Right hindlimb (tissue), 1 donor: ENCODE results near the gene HOXB2.

ENCODE experiments used
- DNase-seq: peaks from one replicate; pipeline ENCODE4 v3.0.0-alpha.2; 2018

The HOXB2 gene

GRCh38 chr17:48545022-48545375 is at the start of gene HOXB2:
Gene HOXB2, minus strand, starts transcription at chr17:48545109. Its CDS starts 198 bp downstream, at chr17:48544911.
- no peak for DNase-seq

GRCh38 chr17:48593840-48594537 is 49.1 kb upstream of the HOXB2 start:
- DNase-seq, result peak; percentile 88

GRCh38 chr17:48593126-48593829 is 48.4 kb upstream of the HOXB2 start, which contains the start of gene HOXB5:
Gene HOXB5, minus strand, starts transcription at chr17:48593779. Its CDS starts 97 bp downstream, at chr17:48593682.
- DNase-seq, result no peak

GRCh38 chr17:48592577-48592976 is 47.7 kb upstream of the HOXB2 start:
- DNase-seq, result no peak

GRCh38 chr17:48592057-48592514 is 47.2 kb upstream of the HOXB2 start:
- DNase-seq, result no peak

- no peak for DNase-seq
Measured at GRCh38 chr17:48591255-48592056, 46.5 kb upstream of the HOXB2 start.

- no peak for DNase-seq
Measured at GRCh38 chr17:48590607-48591161, 45.8 kb upstream of the HOXB2 start.

- no peak for DNase-seq
Measured at GRCh38 chr17:48589831-48590606, 45.1 kb upstream of the HOXB2 start, which contains the start of gene HOXB3. Gene HOXB3, minus strand, starts transcription at chr17:48590241. Its CDS starts 37,767 bp downstream, at chr17:48552474.

- no peak for DNase-seq
Measured at GRCh38 chr17:48589060-48589830, 44.3 kb upstream of the HOXB2 start.

GRCh38 chr17:48588528-48588927 is 43.6 kb upstream of the HOXB2 start:
- DNase-seq, result no peak

GRCh38 chr17:48588074-48588415 is 43.1 kb upstream of the HOXB2 start:
- DNase-seq, result no peak

- no peak for DNase-seq
Measured at GRCh38 chr17:48587276-48588073, 42.6 kb upstream of the HOXB2 start.

- DNase-seq, result no peak
Measured at GRCh38 chr17:48586355-48587258, 41.7 kb upstream of the HOXB2 start.

GRCh38 chr17:48584223-48584741 is 39.4 kb upstream of the HOXB2 start:
- no peak for DNase-seq

GRCh38 chr17:48583708-48584222 is 38.9 kb upstream of the HOXB2 start:
- no peak for DNase-seq

GRCh38 chr17:48582750-48583069 is 37.8 kb upstream of the HOXB2 start:
- DNase-seq, result no peak

GRCh38 chr17:48579760-48580554 is 35.0 kb upstream of the HOXB2 start:
- DNase-seq, result no peak

- DNase-seq, result no peak
Measured at GRCh38 chr17:48579471-48579759, 34.5 kb upstream of the HOXB2 start.
